KG1 (cell line): ENCODE results near the gene PRXL2C.
"Not testable (repeated sequence)": the region's sequence is repeated elsewhere in the genome, so short reads cannot be mapped to it uniquely, and the experiment has no call there.

Experiments used
- DNase-seq: peaks from one replicate; lab custom pipeline; 2025; lab: John Stamatoyannopoulos, UW

The PRXL2C gene

GRCh38 chr9:96655198-96655851 lies at the start of gene PRXL2C:
TSS of gene PRXL2C (minus strand) at chr9:96655317. CDS start at chr9:96655281, 36 bp downstream.
- no peak for DNase-seq

- DNase-seq: not testable (repeated sequence)
Observed at GRCh38 chr9:96700721-96701375, 45.7 kb upstream of the PRXL2C start.

GRCh38 chr9:96691326-96691725 lies 36.2 kb upstream of the PRXL2C start:
- no peak for DNase-seq

- DNase-seq: no peak
Observed at GRCh38 chr9:96688745-96689464, 33.8 kb upstream of the PRXL2C start.

- no peak for DNase-seq
Observed at GRCh38 chr9:96688187-96688586, 33.1 kb upstream of the PRXL2C start.

- DNase-seq: no peak
Observed at GRCh38 chr9:96686638-96687335, 31.7 kb upstream of the PRXL2C start.

- DNase-seq: no peak
Observed at GRCh38 chr9:96680812-96681499, 25.8 kb upstream of the PRXL2C start.

- DNase-seq: no peak
Observed at GRCh38 chr9:96674906-96675538, 19.9 kb upstream of the PRXL2C start.

GRCh38 chr9:96673786-96674185 lies 18.7 kb upstream of the PRXL2C start:
- not testable (repeated sequence) for DNase-seq

- DNase-seq: no peak
Observed at GRCh38 chr9:96668868-96669534, 13.9 kb upstream of the PRXL2C start.

- no peak for DNase-seq
Observed at GRCh38 chr9:96667363-96667728, 12.2 kb upstream of the PRXL2C start.

GRCh38 chr9:96666653-96667362 lies 11.7 kb upstream of the PRXL2C start:
- DNase-seq: not testable (repeated sequence)

- no peak for DNase-seq
Observed at GRCh38 chr9:96665789-96666188, 10.7 kb upstream of the PRXL2C start.

- no peak for DNase-seq
Observed at GRCh38 chr9:96663506-96664120, 8.5 kb upstream of the PRXL2C start.

- DNase-seq: no peak
Observed at GRCh38 chr9:96661711-96662110, 6.6 kb upstream of the PRXL2C start.

GRCh38 chr9:96660692-96661248 lies 5.7 kb upstream of the PRXL2C start:
- no peak for DNase-seq

- DNase-seq: no peak
Observed at GRCh38 chr9:96654450-96655197, 493 bp downstream of the PRXL2C start.

- DNase-seq: peak; percentile 15
Observed at GRCh38 chr9:96651626-96652025, 3.5 kb downstream of the PRXL2C start.
